Measurements from ENCODE around the gene ACSF3.

GRCh38 chr16:89134269-89134668 is 40.6 kb downstream of the ACSF3 start:
- TF ChIP-seq CTCF (IDR thresholded peaks at IDR 0.05 in 2 of 3, conservative IDR thresholded peaks at IDR 0.05 in 1 of 3; ENCODE audit: borderline replicate concordance in 1 of 3, insufficient read depth in 1 of 3, low read depth in 2 of 3, low read length in 2 of 3) (no peak), POLR2A (IDR thresholded peaks at IDR 0.05; ENCODE audit: borderline replicate concordance, extremely low read depth, insufficient read depth, insufficient read length) (no peak), EZH2 (IDR thresholded peaks at IDR 0.05) (no peak), RAD21 (IDR thresholded peaks at IDR 0.05; ENCODE audit: low read depth) (no peak), SIN3A (IDR thresholded peaks at IDR 0.05; ENCODE audit: low read depth) (no peak), ZNF274 (IDR thresholded peaks at IDR 0.05; ENCODE audit: low read depth, low read length) (no peak), POLR2AphosphoS5 (IDR thresholded peaks at IDR 0.05; ENCODE audit: low read depth, low read length) (no peak), SP1 (IDR thresholded peaks at IDR 0.05; ENCODE audit: low read depth) (no peak), SRF (IDR thresholded peaks at IDR 0.05; ENCODE audit: low read depth) (no peak)
- TF ChIP-seq, protein P1, sequence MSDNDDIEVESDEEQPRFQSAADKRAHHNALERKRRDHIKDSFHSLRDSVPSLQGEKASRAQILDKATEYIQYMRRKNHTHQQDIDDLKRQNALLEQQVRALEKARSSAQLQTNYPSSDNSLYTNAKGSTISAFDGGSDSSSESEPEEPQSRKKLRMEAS (IDR thresholded peaks at IDR 0.05) = no peak
- TF ChIP-seq, protein P2, sequence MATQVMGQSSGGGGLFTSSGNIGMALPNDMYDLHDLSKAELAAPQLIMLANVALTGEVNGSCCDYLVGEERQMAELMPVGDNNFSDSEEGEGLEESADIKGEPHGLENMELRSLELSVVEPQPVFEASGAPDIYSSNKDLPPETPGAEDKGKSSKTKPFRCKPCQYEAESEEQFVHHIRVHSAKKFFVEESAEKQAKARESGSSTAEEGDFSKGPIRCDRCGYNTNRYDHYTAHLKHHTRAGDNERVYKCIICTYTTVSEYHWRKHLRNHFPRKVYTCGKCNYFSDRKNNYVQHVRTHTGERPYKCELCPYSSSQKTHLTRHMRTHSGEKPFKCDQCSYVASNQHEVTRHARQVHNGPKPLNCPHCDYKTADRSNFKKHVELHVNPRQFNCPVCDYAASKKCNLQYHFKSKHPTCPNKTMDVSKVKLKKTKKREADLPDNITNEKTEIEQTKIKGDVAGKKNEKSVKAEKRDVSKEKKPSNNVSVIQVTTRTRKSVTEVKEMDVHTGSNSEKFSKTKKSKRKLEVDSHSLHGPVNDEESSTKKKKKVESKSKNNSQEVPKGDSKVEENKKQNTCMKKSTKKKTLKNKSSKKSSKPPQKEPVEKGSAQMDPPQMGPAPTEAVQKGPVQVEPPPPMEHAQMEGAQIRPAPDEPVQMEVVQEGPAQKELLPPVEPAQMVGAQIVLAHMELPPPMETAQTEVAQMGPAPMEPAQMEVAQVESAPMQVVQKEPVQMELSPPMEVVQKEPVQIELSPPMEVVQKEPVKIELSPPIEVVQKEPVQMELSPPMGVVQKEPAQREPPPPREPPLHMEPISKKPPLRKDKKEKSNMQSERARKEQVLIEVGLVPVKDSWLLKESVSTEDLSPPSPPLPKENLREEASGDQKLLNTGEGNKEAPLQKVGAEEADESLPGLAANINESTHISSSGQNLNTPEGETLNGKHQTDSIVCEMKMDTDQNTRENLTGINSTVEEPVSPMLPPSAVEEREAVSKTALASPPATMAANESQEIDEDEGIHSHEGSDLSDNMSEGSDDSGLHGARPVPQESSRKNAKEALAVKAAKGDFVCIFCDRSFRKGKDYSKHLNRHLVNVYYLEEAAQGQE (IDR thresholded peaks at IDR 0.05; ENCODE audit: low read depth) = no peak
